Dedifferentiated amniotic fluid mesenchymal stem cell (primary cell): Measurements from ENCODE around the gene ITGB5.
"Not testable (repeated sequence)": the region's sequence is repeated elsewhere in the genome, so short reads cannot be mapped to it uniquely, and the experiment has no call there.

Experiments used
- DNase-seq: peaks from one replicate; pipeline ENCODE4 v3.0.0-alpha.2; 2016; ENCODE audit errors: extremely low spot score

Gene ITGB5

GRCh38 chr3:124772081-124772831 is 114.9 kb downstream of the ITGB5 start:
- no peak for DNase-seq

GRCh38 chr3:124771083-124771445 is 116.1 kb downstream of the ITGB5 start:
- DNase-seq, result no peak

DNA sequence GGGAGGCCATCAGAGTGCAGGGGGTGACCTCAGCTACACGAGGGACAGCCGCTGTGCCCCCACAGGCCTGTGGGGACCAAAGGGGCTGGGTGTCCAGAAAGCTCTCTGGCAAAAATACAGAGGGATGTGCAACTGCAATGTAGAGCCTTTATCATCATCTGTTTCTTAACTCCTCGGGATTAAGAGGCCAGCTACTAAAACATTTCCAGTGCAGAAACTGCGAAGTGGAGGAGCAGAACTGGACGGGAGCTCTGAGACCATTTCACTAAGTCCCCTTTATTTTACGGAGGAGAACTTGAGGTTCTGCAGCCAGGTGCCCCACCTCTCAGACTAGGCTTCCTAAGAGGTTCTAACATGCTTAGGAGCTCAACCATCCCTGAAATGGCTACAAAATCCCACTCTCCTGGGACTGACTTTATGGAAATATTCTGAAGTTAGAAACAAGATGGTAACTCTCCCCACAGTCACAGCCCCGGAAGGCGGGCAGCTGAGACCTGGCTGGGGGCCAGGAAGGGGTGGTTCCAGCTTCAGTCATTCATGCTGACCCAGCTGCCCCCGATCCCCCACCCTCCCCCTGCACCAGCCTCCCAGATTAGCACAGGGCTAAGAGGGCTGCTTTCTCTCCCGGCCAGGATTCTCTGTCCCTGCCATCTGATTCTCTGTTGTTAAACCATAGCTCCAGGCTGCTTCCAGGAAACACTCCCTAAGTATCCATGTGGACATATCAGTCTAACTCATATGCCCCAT is 116.7 kb downstream of the ITGB5 start:
- DNase-seq, result no peak

DNA sequence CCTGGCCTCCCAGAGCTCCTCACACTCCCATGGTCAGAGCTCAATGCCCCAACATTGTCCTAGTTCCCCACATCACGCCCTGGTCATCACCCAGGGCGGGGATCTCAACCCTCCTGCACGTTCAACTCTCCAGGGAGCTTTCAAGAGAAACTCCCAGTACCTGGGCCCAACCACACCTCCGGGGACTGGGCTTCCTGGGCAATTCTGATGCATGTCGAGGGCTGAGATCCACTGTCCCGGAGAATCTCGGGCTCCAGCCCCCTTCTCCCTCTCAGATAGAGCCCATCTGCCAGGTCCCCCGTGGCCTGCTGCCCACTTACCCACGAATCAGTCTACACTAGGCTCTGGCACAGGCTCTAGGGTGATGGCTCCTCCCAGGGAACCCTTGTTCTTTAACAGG is 117.7 kb downstream of the ITGB5 start:
- no peak for DNase-seq

GRCh38 chr3:124768812-124769211 is 118.4 kb downstream of the ITGB5 start:
- no peak for DNase-seq

DNA sequence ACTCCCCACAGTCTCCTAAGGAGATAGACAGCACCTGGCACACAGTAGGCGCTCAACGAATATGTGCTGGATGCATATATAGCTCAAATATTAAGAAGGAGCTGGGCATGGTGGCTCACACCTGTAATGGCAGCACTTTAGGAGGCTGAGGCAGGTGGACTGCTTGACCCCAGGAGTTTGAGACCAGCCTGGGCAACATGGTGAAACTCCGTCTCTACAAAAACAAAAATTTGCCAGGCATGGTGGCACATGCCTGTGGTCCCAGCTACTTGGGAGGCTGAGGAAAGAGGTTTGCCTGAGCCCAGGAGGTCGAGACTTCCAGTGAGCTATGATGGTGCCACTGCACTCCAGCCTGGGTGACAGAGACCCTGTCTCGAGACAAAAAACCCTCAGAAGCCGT is 119.5 kb downstream of the ITGB5 start:
- no peak for DNase-seq

DNA sequence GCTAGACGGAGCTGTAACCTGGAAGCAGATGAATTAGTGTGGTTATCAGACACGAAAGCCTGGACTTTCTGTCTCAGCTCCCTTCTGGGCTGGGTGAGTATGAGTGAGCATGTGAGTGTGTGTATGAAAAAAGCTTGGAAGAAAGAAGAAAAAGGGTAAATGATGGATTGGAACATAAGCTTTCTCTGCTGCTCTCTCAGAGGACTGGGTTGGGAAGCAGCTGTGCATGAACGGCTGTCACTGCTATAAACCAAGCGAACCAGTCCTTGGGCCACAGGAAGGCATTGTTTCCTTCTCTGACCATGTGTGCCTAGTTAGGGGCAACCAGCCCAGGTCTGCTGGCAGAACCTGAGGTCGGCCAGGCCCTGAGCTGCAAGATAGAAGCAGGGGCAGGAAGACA is 119.9 kb downstream of the ITGB5 start:
- DNase-seq, result no peak

- no peak for DNase-seq
Measured at GRCh38 chr3:124766113-124767095, 120.8 kb downstream of the ITGB5 start.

- no peak for DNase-seq
Measured at GRCh38 chr3:124765197-124765840, 121.8 kb downstream of the ITGB5 start.

GRCh38 chr3:124764746-124765145 is 122.4 kb downstream of the ITGB5 start:
- DNase-seq, result no peak

GRCh38 chr3:124763644-124764358 is 123.4 kb downstream of the ITGB5 start:
- no peak for DNase-seq

GRCh38 chr3:124763206-124763605 is 124.0 kb downstream of the ITGB5 start:
- no peak for DNase-seq

DNA sequence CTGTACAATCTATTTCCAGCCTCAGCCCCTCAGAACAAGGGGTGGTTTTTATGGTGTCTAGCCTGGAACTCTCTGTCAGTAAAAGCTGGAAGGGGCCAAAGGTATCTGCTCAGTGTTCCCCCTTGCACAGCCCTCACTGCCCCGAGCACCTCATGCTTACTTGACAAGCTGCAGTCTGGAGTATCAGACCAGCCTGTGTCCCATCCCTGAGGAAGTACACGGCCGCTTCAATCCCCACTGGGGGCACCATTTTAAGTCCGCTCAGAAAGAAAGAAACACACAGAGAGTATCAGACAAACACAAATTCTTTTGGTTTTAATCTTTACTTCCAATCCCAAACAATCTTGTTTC is 124.5 kb downstream of the ITGB5 start:
- no peak for DNase-seq

- no peak for DNase-seq
Measured at GRCh38 chr3:124761935-124762660, 125.1 kb downstream of the ITGB5 start.

DNA sequence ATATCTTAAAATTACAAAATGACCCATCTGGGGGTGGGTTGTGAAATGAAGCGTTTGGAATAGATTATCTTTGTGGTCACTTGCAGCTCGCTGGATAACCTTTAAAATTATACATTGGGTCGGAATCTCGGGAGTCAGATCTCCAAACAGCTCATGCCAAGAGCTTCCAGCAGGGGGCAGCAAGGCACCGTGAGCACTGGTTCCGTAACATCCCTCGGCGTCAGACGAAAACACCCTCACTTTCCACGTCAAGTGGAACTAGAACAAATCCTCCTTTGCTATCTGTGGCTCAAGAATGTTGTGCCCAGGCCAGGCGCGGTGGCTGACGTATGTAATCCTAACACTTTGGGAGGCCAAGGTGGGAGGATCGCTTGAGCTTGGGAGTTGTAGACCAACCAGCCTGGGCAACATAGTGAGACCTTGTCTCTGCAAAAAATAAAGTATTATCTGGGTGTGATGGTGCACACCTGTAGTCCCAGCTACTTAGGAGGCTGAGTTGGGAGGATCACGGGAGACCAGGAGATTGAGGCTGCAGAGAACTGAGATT is 125.8 kb downstream of the ITGB5 start:
- peak; percentile 83 for DNase-seq

- DNase-seq, result peak; percentile 33
Measured at GRCh38 chr3:124760601-124761000, 126.6 kb downstream of the ITGB5 start.

GRCh38 chr3:124759666-124760401 is 127.3 kb downstream of the ITGB5 start:
- no peak for DNase-seq

DNA sequence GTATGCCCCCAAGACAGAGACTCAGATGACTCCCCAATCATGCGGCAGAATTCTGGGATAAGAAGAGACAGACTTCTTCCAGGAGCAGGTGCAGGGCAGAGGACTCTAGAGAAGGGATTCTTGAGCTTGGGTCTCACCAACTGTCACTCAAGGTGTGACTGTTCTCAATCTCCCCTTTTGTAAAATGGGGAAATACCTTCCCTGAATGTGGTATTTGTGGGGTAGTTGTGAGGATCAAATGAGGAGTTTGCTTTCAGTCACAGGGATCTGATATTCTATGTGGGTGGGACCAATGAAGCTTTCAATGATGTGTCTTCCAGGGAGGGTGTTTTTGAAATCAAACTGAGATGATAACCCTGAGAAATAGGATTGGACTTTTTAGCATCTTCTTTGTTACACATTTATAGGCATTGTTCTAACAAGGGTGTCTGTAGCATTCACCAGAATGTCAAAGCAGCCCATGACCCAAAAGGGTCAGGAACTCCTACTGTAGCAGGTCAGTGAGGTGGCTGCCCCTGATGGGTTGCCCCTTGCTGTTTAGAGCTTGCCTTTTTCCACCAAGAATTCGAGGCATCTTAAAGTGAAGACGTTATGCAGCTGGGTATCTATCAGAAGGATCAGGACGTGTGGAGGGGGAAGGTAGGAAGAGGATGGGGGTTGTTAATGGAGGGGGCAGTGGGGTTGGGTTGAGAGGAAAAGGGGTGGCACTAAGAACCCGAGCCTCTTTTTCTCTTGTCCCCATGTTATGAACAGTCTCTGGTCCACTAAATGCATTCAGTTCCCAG is 128.1 kb downstream of the ITGB5 start:
- DNase-seq, result no peak

DNA sequence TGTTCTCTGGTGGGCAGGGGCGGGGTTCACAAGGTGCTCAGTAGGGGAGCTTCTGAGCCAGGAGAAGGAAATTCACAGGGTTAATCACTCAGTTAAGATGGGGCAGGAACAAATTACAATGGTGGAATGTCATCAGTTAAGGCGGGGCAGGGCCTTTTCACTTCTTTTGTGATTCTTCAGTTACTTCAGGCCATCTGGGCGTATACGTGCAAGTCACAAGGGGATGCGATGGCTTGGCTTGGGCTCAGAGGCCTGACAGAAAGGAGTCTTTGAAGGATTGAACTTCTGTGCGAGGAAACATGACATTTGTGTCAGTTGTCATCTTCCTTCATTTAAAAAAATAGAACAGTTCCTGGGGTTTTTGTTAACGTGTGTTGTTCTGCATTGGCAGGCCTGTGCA is 129.2 kb downstream of the ITGB5 start:
- not testable (repeated sequence) for DNase-seq
